ENCODE measurements around the gene SLC25A20. TPM values are rescaled to one million over a fixed set of nuclear protein-coding genes. Genes with fewer than 3 reads are reported as not detected.

Gene SLC25A20
- polyA plus RNA-seq, 1 donor from 2014 or later, result 7.1 TPM

GRCh38 chr3:48894516-48894915, 4.2 kb downstream of the SLC25A20 start:
- Histone ChIP-seq H3K4me2 (ENCODE audit: low read length) (no peak overlapping the region), H3K4me3 (ENCODE audit: low read length) (no peak overlapping the region), H3K9ac (ENCODE audit: low read length) (no peak overlapping the region), H2AFZ (ENCODE audit: low read depth, low read length) (no peak overlapping the region), H3K9me2 (ENCODE audit: insufficient read depth, low read length) (no peaks in the 10 kb centered on the region), H3K79me2 (replicated peaks; ENCODE audit: insufficient read depth, low read length) (no peaks in the 10 kb centered on the region), H3K36me3 (ENCODE audit: insufficient read depth, low read length) (no peaks in the 10 kb centered on the region), H3K9me3 (ENCODE audit: low read length) (no peaks in the 10 kb centered on the region), H4K20me1 (ENCODE audit: insufficient read depth) (no peaks in the 10 kb centered on the region), H3F3A (ENCODE audit: insufficient read depth, low read length, poor library complexity, severe bottlenecking) (no peaks in the 10 kb centered on the region), H3K27me3 (ENCODE audit: insufficient read depth, low read depth, low read length) (no peaks in the 10 kb centered on the region), H3K27ac (ENCODE audit: low read length) (no peak overlapping the region)
- no peak for TF ChIP-seq POLR2AphosphoS5 (IDR thresholded peaks at IDR 0.05)
- no peak for TF ChIP-seq MXI1 (conservative IDR thresholded peaks at IDR 0.05; ENCODE audit: poor library complexity, severe bottlenecking)

GRCh38 chr3:48891606-48892005, 7.1 kb downstream of the SLC25A20 start:
- Histone ChIP-seq H3K4me2 (ENCODE audit: low read length) (no peak overlapping the region), H3K27ac (ENCODE audit: low read length) (no peak overlapping the region), H3K36me3 (ENCODE audit: insufficient read depth, low read length) (no peaks in the 10 kb centered on the region), H4K20me1 (ENCODE audit: insufficient read depth) (no peaks in the 10 kb centered on the region), H3K9me3 (ENCODE audit: low read length) (no peaks in the 10 kb centered on the region), H3K9ac (ENCODE audit: low read length) (no peak overlapping the region), H3K4me3 (ENCODE audit: low read length) (no peak overlapping the region), H3K27me3 (ENCODE audit: insufficient read depth, low read depth, low read length) (no peaks in the 10 kb centered on the region), H3K9me2 (ENCODE audit: insufficient read depth, low read length) (no peaks in the 10 kb centered on the region), H3K79me2 (replicated peaks; ENCODE audit: insufficient read depth, low read length) (no peaks in the 10 kb centered on the region), H3F3A (ENCODE audit: insufficient read depth, low read length, poor library complexity, severe bottlenecking) (no peaks in the 10 kb centered on the region), H2AFZ (ENCODE audit: low read depth, low read length) (no peak overlapping the region)
- TF ChIP-seq SMC3 (conservative IDR thresholded peaks at IDR 0.05; ENCODE audit: poor library complexity) (no peak), TAF1 (IDR thresholded peaks at IDR 0.05; ENCODE audit: low read depth) (no peak), EZH2 (IDR thresholded peaks at IDR 0.05; ENCODE audit: borderline replicate concordance, insufficient read depth, low read length, poor library complexity, severe bottlenecking) (no peak), CTCF (IDR thresholded peaks at IDR 0.05; ENCODE audit: poor library complexity, severe bottlenecking) (no peak), REST (IDR thresholded peaks at IDR 0.05; ENCODE audit: borderline replicate concordance) (no peak), RAD21 (conservative IDR thresholded peaks at IDR 0.05) (no peak), EP300 (conservative IDR thresholded peaks at IDR 0.05; ENCODE audit: poor library complexity, severe bottlenecking) (no peak), POLR2AphosphoS5 (IDR thresholded peaks at IDR 0.05) (no peak), MXI1 (conservative IDR thresholded peaks at IDR 0.05; ENCODE audit: poor library complexity, severe bottlenecking) (no peak)

- H3K27ac ChIP-seq (ENCODE audit: low read length), result no peak overlapping the region
- no peak overlapping the region for H3K4me2 ChIP-seq (ENCODE audit: low read length)
- no peaks in the 10 kb centered on the region for H3K79me2 ChIP-seq (replicated peaks; ENCODE audit: insufficient read depth, low read length)
- no peak overlapping the region for H3K4me3 ChIP-seq (ENCODE audit: low read length)
- no peak overlapping the region for H3K9ac ChIP-seq (ENCODE audit: low read length)
- no peaks in the 10 kb centered on the region for H3F3A ChIP-seq (ENCODE audit: insufficient read depth, low read length, poor library complexity, severe bottlenecking)
- no peaks in the 10 kb centered on the region for H3K9me2 ChIP-seq (ENCODE audit: insufficient read depth, low read length)
- H3K36me3 ChIP-seq (ENCODE audit: insufficient read depth, low read length), result no peaks in the 10 kb centered on the region
- H2AFZ ChIP-seq (ENCODE audit: low read depth, low read length), result no peak overlapping the region
- no peaks in the 10 kb centered on the region for H4K20me1 ChIP-seq (ENCODE audit: insufficient read depth)
- no peaks in the 10 kb centered on the region for H3K27me3 ChIP-seq (ENCODE audit: insufficient read depth, low read depth, low read length)
- TF ChIP-seq MXI1 (conservative IDR thresholded peaks at IDR 0.05; ENCODE audit: poor library complexity, severe bottlenecking) (no peak), EP300 (conservative IDR thresholded peaks at IDR 0.05; ENCODE audit: poor library complexity, severe bottlenecking) (no peak), CTCF (IDR thresholded peaks at IDR 0.05; ENCODE audit: poor library complexity, severe bottlenecking) (no peak), EZH2 (IDR thresholded peaks at IDR 0.05; ENCODE audit: borderline replicate concordance, insufficient read depth, low read length, poor library complexity, severe bottlenecking) (no peak), REST (IDR thresholded peaks at IDR 0.05; ENCODE audit: borderline replicate concordance) (no peak), POLR2AphosphoS5 (IDR thresholded peaks at IDR 0.05) (no peak), RAD21 (conservative IDR thresholded peaks at IDR 0.05) (no peak), TAF1 (IDR thresholded peaks at IDR 0.05; ENCODE audit: low read depth) (no peak), SMC3 (conservative IDR thresholded peaks at IDR 0.05; ENCODE audit: poor library complexity) (no peak)
- H3K9me3 ChIP-seq (ENCODE audit: low read length), result no peaks in the 10 kb centered on the region
These were observed 12.9 kb downstream of the SLC25A20 start for GRCh38 chr3:48885753-48886152.
